GM18511 (cell line): ENCODE measurements around the gene RELN.

Source experiments
- ATAC-seq: cut with Tn5 transposase; IDR thresholded peaks from one replicate; pipeline ENCODE4 v1.9.1; 2021; ENCODE audit warnings: mild to moderate bottlenecking, moderate library complexity; ENCODE audit not compliant: unreplicated experiment

RELN gene

GRCh38 chr7:103991406-103991805 is 1.9 kb upstream of the RELN start:
- ATAC-seq: no peak

GRCh38 chr7:103990991-103991390 is 1.5 kb upstream of the RELN start:
- no peak for ATAC-seq

GRCh38 chr7:103989785-103990767 is 618 bp upstream of the RELN start:
- no peak for ATAC-seq

DNA sequence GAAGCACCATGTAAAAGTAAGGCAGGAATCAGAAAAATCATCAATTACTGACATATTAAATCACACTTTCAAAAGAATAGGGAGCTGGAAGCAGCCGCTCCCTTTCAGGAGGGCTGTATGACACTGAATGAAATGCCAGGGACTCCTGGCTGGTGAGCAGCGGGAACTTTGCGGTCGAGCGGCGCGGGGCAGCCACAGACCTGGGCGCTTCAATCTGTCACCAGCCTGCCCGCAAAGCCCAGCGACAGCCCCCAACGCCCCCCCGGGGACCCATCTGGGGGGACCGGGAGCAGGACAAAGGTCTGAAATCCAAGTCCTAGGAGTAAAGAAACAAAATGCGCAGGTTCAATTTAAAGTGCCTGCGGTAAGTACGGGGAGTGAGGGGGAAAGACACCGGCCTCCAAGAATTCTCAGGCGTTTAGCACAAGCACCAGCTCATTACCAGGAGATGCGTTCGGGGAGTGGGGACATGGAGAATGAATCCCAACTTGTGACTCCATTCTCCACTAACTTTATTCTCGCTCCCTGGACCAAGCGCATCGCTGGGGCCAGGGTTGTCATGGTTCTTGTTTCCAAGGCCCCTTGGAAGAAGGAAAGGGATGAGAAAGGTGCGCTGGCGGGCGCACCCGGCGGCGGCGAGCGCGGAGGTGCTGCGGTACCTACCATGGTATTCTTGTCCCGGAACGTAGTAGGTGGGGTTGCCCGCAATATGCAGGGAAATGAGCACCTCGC is 824 bp downstream of the RELN start:
- no peak for ATAC-seq

DNA sequence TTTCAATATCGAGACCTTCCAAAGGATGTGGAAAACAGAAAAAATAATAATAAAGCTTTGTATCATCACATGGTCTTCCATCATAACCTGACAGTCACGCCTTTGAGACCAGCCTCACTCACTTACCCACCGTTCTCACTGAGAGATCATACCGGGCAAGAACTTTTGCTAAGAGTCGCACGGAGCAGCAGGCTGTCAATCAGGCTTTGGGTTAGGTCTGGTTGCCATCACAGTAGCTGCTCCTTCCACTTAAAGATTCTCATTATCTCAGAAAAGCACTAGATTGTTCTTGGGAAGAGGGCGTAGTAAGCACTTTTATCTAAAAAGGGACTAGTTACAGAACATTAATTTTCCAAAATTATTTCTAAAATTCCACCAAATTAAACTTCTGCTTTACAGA is 2.0 kb downstream of the RELN start:
- no peak for ATAC-seq

DNA sequence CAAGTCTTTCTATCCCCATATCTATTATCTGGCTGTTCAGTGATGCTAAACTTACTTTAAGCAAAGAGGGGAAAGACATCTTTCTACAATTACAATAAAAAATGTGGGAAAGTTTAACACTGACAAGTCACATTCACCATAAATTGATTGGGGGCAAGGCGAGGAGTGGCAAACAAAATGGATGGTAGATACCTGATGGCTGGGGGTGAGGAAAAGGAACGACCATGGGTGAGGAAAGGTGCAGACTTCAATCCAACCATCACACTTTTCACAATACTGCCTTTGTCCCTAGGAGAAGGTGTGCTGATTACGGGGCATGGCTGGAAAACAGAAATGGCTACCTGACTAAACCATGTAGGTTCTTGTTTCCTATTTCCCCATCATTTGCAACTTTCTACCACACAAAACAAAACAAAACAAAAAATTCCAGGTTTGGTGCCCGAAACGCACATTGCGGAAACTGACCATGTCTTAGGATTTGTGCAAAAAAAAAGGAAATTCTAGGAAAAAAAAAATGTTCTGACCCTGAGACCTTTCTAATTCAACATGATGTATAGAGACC is 3.8 kb downstream of the RELN start:
- ATAC-seq: no peak

GRCh38 chr7:103984050-103984449 is 5.4 kb downstream of the RELN start:
- no peak for ATAC-seq

DNA sequence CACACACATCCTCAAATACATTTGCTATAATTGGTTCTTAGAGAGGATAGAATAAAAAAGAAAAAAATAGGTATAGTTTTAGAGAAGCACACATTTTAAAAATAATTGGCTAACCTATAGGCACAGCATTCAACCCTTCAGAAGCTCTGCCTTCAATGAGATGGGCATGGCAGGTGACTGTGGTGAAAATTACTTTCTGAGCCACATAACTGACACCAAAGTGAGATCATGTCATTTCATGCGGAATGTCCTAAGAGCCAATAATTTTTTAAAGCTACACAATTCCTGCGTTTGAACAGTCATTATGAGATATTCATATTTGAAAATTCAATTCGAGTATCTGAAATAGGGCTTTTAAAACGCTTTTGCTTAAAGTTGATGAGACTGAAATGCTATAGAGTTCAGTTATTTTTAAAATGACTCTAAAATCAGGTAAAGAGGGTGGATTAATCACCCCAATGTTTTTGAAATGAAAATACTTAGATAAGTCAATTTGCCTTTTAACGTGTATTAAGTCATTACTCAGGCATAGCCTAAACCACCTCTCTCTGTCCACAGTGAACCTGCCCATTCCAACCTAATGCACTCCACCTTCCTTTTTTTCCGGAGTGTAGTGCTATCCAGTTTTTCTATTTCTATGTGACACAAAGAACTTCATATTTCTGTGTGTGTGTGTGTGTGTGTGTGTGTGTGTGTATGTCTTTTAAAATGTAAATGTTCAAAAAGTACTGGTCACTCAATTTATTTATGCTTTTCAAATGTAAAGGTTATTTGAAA is 6.1 kb downstream of the RELN start:
- no peak for ATAC-seq

- ATAC-seq: no peak
Observed at GRCh38 chr7:103981003-103981423, 8.4 kb downstream of the RELN start.

GRCh38 chr7:103972779-103973434 is 16.6 kb downstream of the RELN start:
- ATAC-seq: no peak

DNA sequence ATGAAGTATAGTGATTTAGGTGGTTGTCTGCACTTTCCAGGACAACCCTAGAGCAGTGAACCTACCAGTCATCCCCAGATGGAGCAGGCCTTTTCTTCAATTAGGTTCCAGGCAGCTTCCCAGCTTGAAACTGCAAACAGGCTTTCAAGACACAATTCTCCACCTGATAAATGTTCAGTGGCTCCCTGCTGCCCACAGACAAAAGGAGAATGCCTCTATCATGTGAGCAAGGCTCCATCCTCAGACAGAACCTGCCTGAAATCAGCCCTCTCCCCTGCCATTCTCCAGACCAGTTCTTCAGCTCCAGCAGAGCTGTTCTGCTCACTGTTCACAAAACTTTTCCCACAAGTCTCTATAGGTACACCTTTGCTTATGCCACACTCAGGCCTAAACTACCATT is 22.1 kb downstream of the RELN start:
- ATAC-seq: no peak

GRCh38 chr7:103966593-103967277 is 22.7 kb downstream of the RELN start:
- no peak for ATAC-seq

- ATAC-seq: no peak
Observed at GRCh38 chr7:103964269-103964668, 25.2 kb downstream of the RELN start.

DNA sequence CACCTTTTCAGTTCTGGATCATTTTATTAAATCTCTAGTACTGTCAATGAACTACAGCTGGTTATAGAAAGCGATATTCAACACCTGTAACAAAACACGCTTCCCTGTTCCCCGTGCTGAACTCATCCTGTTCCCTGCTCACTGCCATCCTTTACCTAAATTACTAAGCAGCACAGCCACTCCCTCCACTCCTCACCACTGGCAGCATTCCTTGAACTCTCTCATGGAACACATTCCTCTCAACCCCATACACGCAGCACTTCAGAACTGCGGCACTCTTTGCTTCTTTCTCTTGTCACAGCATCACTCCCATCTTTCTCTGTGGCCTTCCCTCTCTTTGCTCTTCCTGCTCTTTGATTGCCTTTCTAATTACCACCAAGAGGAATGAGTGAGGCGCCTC is 27.4 kb downstream of the RELN start:
- ATAC-seq: no peak

DNA sequence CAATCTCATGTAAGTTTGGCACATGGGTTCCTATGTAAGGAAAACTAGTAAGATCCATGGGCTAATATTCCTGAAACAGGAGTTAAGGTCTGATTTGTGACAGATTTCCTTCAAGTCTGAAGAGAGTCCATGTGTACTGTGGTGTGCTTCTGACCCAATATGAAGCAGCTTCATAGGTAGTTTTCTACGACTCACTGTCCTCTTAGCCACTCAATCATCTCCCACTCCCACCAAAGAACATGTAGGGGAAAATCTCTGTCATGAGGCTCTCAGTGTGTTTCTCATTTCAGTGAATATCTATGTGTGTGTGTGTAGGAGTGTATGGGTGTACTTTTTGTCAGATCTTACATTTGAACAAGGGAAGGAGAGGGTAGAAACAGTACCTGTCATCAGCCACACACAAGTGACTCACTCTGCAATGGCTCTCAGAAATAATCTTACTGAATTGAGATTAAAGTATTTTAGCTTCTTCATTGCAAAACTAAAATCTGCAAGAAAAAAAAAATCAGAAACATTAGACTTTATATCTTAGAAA is 31.1 kb downstream of the RELN start:
- no peak for ATAC-seq

DNA sequence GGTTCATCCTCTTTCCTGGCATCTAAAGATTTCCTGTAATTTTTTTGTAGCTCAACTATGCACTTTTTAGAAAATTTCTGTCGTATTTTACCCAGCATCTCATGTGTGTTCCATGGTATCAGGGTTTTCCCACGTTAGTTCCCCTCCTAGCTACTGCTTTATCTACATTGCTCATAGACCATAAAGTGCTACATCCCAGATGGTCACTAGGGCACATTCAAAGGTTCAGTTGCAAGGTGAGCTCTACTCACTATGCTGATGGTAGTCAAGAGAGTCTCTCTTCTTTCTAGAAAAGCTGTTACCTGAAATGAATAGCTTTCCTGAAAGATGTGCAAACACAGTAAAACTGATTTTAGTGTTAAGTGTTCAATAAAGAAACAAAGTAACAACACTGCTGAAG is 33.5 kb downstream of the RELN start:
- ATAC-seq: no peak

- no peak for ATAC-seq
Observed at GRCh38 chr7:103952408-103952807, 37.0 kb downstream of the RELN start.

- ATAC-seq: no peak
Observed at GRCh38 chr7:103951311-103951710, 38.1 kb downstream of the RELN start.

DNA sequence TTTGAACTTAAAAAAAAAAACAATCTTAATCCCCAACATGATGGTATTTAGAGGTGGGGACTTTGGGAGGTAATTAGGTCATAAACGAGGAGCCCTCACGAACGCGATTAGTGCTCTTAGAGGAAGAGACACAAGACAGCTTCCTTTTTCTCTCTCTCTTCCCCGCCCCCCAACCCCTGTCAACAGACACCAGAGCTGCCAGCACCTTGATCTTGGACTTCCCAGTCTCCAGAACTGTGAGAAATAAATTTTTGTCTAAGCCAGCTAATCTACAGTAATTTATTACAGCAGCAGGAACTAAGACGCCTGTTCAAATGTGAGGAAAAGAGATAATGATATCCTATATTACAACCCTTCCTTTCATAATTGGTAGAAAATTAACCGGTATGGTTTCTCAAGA is 40.1 kb downstream of the RELN start:
- no peak for ATAC-seq
